Smooth muscle cell (in vitro differentiated cells): Measurements from ENCODE around the gene STAG1. TPM values are rescaled to one million over a fixed set of nuclear protein-coding genes. Genes with fewer than 3 reads are reported as not detected.
A peak's percentile ranks its signal among the peaks of the same experiment; 100 is the strongest.

ENCODE experiments used
- DNase-seq: peaks from one replicate; lab custom pipeline; 2025; ENCODE audit not compliant: unreplicated experiment; lab: John Stamatoyannopoulos, UW
- H2AFZ ChIP-seq: fragments of 200-600 bp; sonication (generic); 2 replicates; pipeline ENCODE4 v1.6.0; 2016; ENCODE audit warnings: antibody characterized with exemption, low read depth, mild to moderate bottlenecking
- H3F3A ChIP-seq: fragments of 200-600 bp; sonication (generic); 2 replicates; pipeline ENCODE4 v1.6.0; 2017; ENCODE audit warnings: antibody characterized with exemption, low read depth
- H3K27ac ChIP-seq: fragments of 200-600 bp; sonication (generic); 2 replicates; pipeline ENCODE4 v1.5.1; 2016; ENCODE audit warnings: low read depth, mild to moderate bottlenecking
- H3K27me3 ChIP-seq: fragments of 200-600 bp; sonication (generic); 2 replicates; pipeline ENCODE4 v1.6.1; 2016; ENCODE audit warnings: low read depth, mild to moderate bottlenecking
- H3K36me3 ChIP-seq: fragments of 200-600 bp; sonication (generic); 2 replicates; pipeline ENCODE4 v1.5.1; 2016; ENCODE audit warnings: low read depth
- H3K4me1 ChIP-seq: fragments of 200-600 bp; sonication (generic); 2 replicates; pipeline ENCODE4 v1.5.1; 2016; ENCODE audit warnings: low read depth
- H3K4me2 ChIP-seq: fragments of 200-600 bp; sonication (generic); 2 replicates; pipeline ENCODE4 v1.6.0; 2016; ENCODE audit warnings: mild to moderate bottlenecking
- H3K4me3 ChIP-seq: fragments of 200-600 bp; sonication (generic); 2 replicates; pipeline ENCODE4 v1.5.1; 2016; ENCODE audit warnings: mild to moderate bottlenecking
- H3K79me2 ChIP-seq: fragments of 200-600 bp; sonication (generic); 2 replicates; pipeline ENCODE4 v1.6.0; 2016; ENCODE audit warnings: low read depth, mild to moderate bottlenecking
- H3K9ac ChIP-seq: fragments of 200-600 bp; sonication (generic); 2 replicates; pipeline ENCODE4 v1.6.0; 2016; ENCODE audit warnings: low read depth
- H3K9me3 ChIP-seq: fragments of 200-600 bp; sonication (generic); replicated peaks from 2 replicates; pipeline ENCODE4 v1.5.1; 2016; ENCODE audit warnings: low read depth
- H4K20me1 ChIP-seq: fragments of 200-600 bp; sonication (generic); 2 replicates; pipeline ENCODE4 v1.6.0; 2016; ENCODE audit warnings: low read depth
- WGBS: methylation state at CpG from one replicate; pipeline ENCODE4 v1.1.7; 2016; ENCODE audit warnings: low lambda C conversion rate; 5-methylcytosine and 5-hydroxymethylcytosine counted together
- polyA plus RNA-seq: library from polyadenylated mRNA; unstranded; fragments of >200 nt; fragmentation: Nextera tagmentation; extraction: Ambion mirVana; gene quantifications from 2 replicates; pipeline ENCODE4 v1.2.1, GENCODE V29; 2016
- total RNA-seq: library from RNA; depleted of rRNA; stranded (reverse); fragments of >200 nt; gene quantifications from 2 replicates; pipeline ENCODE4 v1.2.3, GENCODE V29; 2014
- TF ChIP-seq, protein P1 (sequence below): fragments of 200-600 bp; sonication (generic); IDR thresholded peaks from 2 replicates; pipeline ENCODE4 v1.5.1; 2017; ENCODE audit warnings: borderline replicate concordance, mild to moderate bottlenecking, antibody characterized with exemption; ENCODE audit not compliant: insufficient read depth, poor library complexity, severe bottlenecking

STAG1 gene
- total and polyA plus RNA-seq, 2 experiments from 2014 or later = 14.6 to 29.5 TPM

DNA sequence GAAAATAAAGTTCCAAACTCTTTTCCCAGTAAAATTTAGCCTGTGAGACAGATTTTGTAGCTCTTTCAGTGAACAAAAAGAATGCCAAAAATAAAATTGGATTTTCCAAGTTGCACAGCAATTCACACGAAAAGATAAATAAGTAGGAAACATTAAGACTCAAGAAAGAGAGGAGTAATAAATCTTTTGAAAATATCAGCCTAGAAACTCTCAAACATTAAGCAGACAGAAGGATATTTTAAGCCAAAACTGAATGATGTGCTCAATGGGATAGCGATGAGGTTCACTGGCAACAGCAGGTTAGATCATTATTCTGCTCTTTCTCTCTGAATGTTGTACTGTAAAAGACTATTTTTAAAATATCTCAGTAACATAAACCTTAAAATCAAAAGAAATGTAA, 115.0 kb downstream of the STAG1 start:
- DNase-seq = no peak
- H3K27me3 ChIP-seq = no peaks in the 10 kb centered on the region

DNA sequence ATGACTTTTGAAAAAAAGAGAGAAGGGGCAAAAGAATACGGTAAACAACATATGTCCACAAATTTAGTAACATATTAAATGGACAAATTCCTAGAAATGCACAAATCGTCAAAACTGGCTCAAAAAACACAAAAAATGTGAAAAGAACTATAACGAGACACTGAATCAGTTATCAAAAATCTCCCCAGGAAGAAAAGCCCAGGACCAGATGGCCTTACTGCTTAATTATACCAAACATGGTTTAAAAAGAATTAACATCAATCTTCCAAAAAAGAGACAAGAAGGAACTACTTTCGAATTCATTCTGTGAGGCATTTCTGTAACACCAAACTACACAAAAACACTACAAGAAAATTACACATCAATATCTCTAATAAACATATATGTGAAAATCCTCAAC, 117.4 kb downstream of the STAG1 start:
- no peak for DNase-seq

More for the DNA sequence above, 115.0 kb downstream of the STAG1 start:
- H3K36me3 ChIP-seq = no peaks in the 10 kb centered on the region
- H3K79me2 ChIP-seq = peaks cover 96% of the 10 kb centered on the region
- peaks cover 89% of the 10 kb centered on the region for H4K20me1 ChIP-seq
- no peak overlapping the region for H3K4me3 ChIP-seq
- H3K4me1 ChIP-seq = no peaks in the 10 kb centered on the region
- TF ChIP-seq, protein P1, sequence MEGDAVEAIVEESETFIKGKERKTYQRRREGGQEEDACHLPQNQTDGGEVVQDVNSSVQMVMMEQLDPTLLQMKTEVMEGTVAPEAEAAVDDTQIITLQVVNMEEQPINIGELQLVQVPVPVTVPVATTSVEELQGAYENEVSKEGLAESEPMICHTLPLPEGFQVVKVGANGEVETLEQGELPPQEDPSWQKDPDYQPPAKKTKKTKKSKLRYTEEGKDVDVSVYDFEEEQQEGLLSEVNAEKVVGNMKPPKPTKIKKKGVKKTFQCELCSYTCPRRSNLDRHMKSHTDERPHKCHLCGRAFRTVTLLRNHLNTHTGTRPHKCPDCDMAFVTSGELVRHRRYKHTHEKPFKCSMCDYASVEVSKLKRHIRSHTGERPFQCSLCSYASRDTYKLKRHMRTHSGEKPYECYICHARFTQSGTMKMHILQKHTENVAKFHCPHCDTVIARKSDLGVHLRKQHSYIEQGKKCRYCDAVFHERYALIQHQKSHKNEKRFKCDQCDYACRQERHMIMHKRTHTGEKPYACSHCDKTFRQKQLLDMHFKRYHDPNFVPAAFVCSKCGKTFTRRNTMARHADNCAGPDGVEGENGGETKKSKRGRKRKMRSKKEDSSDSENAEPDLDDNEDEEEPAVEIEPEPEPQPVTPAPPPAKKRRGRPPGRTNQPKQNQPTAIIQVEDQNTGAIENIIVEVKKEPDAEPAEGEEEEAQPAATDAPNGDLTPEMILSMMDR = no peak
- no peak overlapping the region for H2AFZ ChIP-seq
- H3K4me2 ChIP-seq = no peak overlapping the region
- H3K27ac ChIP-seq = no peak overlapping the region
- no peaks in the 10 kb centered on the region for H3K9me3 ChIP-seq
- no peaks in the 10 kb centered on the region for H3F3A ChIP-seq
- no peak overlapping the region for H3K9ac ChIP-seq
- WGBS = 92% methylated on average over 2 of the region's 2 CpGs

DNA sequence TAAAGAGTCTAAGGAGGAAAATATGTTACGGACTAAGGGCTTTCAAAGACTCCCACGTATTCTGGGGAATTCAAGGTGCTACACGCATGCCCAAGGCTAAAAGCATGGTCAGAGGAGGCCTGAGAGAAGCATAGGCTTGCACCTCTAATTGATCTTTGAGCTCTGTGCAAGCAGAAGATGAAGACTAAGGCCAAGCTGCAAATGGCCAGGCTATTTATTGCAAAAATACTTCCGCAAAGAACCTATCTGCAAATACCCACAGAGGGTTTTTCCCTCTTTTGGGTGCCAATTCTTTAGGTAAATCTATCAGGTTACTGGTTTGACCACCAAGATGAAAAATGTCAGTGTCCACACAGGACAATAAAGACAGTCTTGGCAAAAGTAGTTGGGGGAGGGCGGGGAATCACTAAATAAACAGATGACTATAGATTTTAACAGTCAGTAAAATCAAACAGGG, 119.5 kb downstream of the STAG1 start:
- no peaks in the 10 kb centered on the region for H3K9me3 ChIP-seq
- H3K36me3 ChIP-seq = peaks cover 3% of the 10 kb centered on the region
- no peak overlapping the region for H3K4me3 ChIP-seq
- H3F3A ChIP-seq = no peaks in the 10 kb centered on the region
- H3K79me2 ChIP-seq = peaks cover 91% of the 10 kb centered on the region
- H3K27me3 ChIP-seq = no peaks in the 10 kb centered on the region
- no peak for DNase-seq
- TF ChIP-seq, protein P1 = no peak
- peaks cover 75% of the 10 kb centered on the region for H4K20me1 ChIP-seq
- WGBS = 85% methylated on average over 5 of the region's 5 CpGs
- no peak overlapping the region for H3K9ac ChIP-seq
- no peak overlapping the region for H2AFZ ChIP-seq
- no peaks in the 10 kb centered on the region for H3K4me1 ChIP-seq
- peak overlapping the region; percentile 18 for H3K4me2 ChIP-seq
- H3K27ac ChIP-seq = no peak overlapping the region

More for the DNA sequence above, 117.4 kb downstream of the STAG1 start:
- Histone ChIP-seq H3F3A (no peaks in the 10 kb centered on the region), H3K79me2 (peaks cover 96% of the 10 kb centered on the region), H3K4me2 (no peak overlapping the region), H4K20me1 (peaks cover 85% of the 10 kb centered on the region), H3K36me3 (no peaks in the 10 kb centered on the region), H3K4me1 (no peaks in the 10 kb centered on the region), H2AFZ (no peak overlapping the region), H3K27ac (no peak overlapping the region), H3K4me3 (no peak overlapping the region), H3K27me3 (no peaks in the 10 kb centered on the region), H3K9me3 (no peaks in the 10 kb centered on the region), H3K9ac (no peak overlapping the region)
- WGBS = 90% methylated on average over 4 of the region's 4 CpGs
- TF ChIP-seq, protein P1 = no peak

DNA sequence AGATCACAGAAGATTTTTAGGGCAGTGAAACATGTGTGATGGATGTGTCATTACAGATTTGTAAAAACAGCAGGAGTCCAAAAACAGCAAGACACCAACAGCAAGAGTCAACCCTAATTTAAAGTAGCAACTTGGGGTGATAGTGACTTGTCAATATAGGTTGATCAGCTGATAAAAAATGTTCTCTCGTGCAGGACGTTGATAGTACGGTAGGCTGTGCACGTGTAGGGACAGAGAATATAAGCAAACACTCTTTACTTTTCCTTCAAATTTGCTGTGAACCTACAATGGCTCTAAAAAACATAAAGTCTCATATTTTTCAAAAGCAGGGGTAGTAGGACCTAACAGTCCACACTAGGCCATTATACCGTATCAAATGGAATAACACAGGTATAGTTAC, 120.8 kb downstream of the STAG1 start:
- no peak overlapping the region for H3K27ac ChIP-seq
- no peak overlapping the region for H3K4me3 ChIP-seq
- TF ChIP-seq, protein P1 = no peak
- H3F3A ChIP-seq = no peaks in the 10 kb centered on the region
- H3K9me3 ChIP-seq = no peaks in the 10 kb centered on the region
- H3K4me1 ChIP-seq = no peaks in the 10 kb centered on the region
- no peaks in the 10 kb centered on the region for H3K27me3 ChIP-seq
- H3K9ac ChIP-seq = no peak overlapping the region
- DNase-seq = no peak
- no peak overlapping the region for H2AFZ ChIP-seq
- peaks cover 64% of the 10 kb centered on the region for H4K20me1 ChIP-seq
- WGBS = 94% methylated on average over 5 of the region's 5 CpGs
- H3K4me2 ChIP-seq = no peak overlapping the region
- H3K79me2 ChIP-seq = peaks cover 79% of the 10 kb centered on the region
- H3K36me3 ChIP-seq = peaks cover 3% of the 10 kb centered on the region
